ENCODE measurements around the gene GFAP. TPM values are rescaled to one million over a fixed set of nuclear protein-coding genes. Genes with fewer than 3 reads are reported as not detected.

GFAP gene
- total and polyA plus RNA-seq, 4 donors: 0.24 to 0.42 (median 0.33) TPM; not detected in 1

GRCh38 chr17:44859701-44860100 lies 55.6 kb downstream of the GFAP start:
- H3K4me1 ChIP-seq (ENCODE audit: control insufficient read depth in 4 of 4, insufficient read depth in 4 of 4, low read length in 3 of 4): peaks cover 0 to 8% (median 5%) of the 10 kb centered on the region in 4 donors
- H3K27me3 ChIP-seq (ENCODE audit: control insufficient read depth in 4 of 4, insufficient read depth in 4 of 4, low read length in 3 of 4): no peaks in the 10 kb centered on the region
- H3K36me3 ChIP-seq (ENCODE audit: control insufficient read depth in 4 of 4, insufficient read depth in 3 of 4, low read depth in 1 of 4, low read length in 3 of 4): peaks cover 18 to 85% (median 57%) of the 10 kb centered on the region in 4 donors
- no peak for TF ChIP-seq HNF4G (IDR thresholded peaks at IDR 0.05)
- TF ChIP-seq RXRA (IDR thresholded peaks at IDR 0.05): no peak
- no peak for TF ChIP-seq ATF3 (IDR thresholded peaks at IDR 0.05)
- no peak for TF ChIP-seq TAF1 (conservative IDR thresholded peaks at IDR 0.05)
- TF ChIP-seq RAD21 (IDR thresholded peaks at IDR 0.05): no peak
- no peak for TF ChIP-seq FOXA1 (IDR thresholded peaks at IDR 0.05)
- no peak for TF ChIP-seq NR2F2 (IDR thresholded peaks at IDR 0.05)
- no peak for TF ChIP-seq YY1 (IDR thresholded peaks at IDR 0.05)
- no peak for TF ChIP-seq ZBTB33 (IDR thresholded peaks at IDR 0.05)
- 97% methylated on average over 5 of the region's 5 CpGs for WGBS
- DNase-seq (ENCODE audit: low spot score): no peak
- no peak overlapping the region for H3K9ac ChIP-seq (ENCODE audit: low read depth in 1 of 2, low read length in 2 of 2)
- no peak overlapping the region for H3K27ac ChIP-seq (ENCODE audit: low read depth in 1 of 2, low read length in 2 of 2)
- H3K4me3 ChIP-seq (ENCODE audit: low read depth in 1 of 3, low read length in 3 of 3): no peak overlapping the region
- no peaks in the 10 kb centered on the region for H3K9me3 ChIP-seq (ENCODE audit: control insufficient read depth in 4 of 4, low read length in 3 of 4)

GRCh38 chr17:44854192-44854591 lies 61.1 kb downstream of the GFAP start:
- TF ChIP-seq RXRA (IDR thresholded peaks at IDR 0.05) (no peak), RAD21 (IDR thresholded peaks at IDR 0.05) (no peak), ATF3 (IDR thresholded peaks at IDR 0.05) (no peak)
- 96% methylated on average over 5 of the region's 5 CpGs for WGBS
- no peak for DNase-seq (ENCODE audit: low spot score)
- Histone ChIP-seq H3K36me3 (ENCODE audit: control insufficient read depth in 4 of 4, insufficient read depth in 3 of 4, low read depth in 1 of 4, low read length in 3 of 4) (peaks cover 16 to 88% (median 65%) of the 10 kb centered on the region in 4 donors), H3K27me3 (ENCODE audit: control insufficient read depth in 4 of 4, insufficient read depth in 4 of 4, low read length in 3 of 4) (no peaks in the 10 kb centered on the region), H3K4me3 (ENCODE audit: low read depth in 1 of 3, low read length in 3 of 3) (no peak overlapping the region), H3K4me1 (ENCODE audit: control insufficient read depth in 4 of 4, insufficient read depth in 4 of 4, low read length in 3 of 4) (no peaks in the 10 kb centered on the region), H3K9ac (ENCODE audit: low read depth in 1 of 2, low read length in 2 of 2) (no peak overlapping the region), H3K9me3 (ENCODE audit: control insufficient read depth in 4 of 4, low read length in 3 of 4) (no peaks in the 10 kb centered on the region), H3K27ac (ENCODE audit: low read depth in 1 of 2, low read length in 2 of 2) (no peak overlapping the region)

Small RNAs within 50 kb of the gene (small RNA-seq; reads per million reads assigned to genes)
- gene CCDC103: not detected
- gene MIR6783: not detected
- not detected for gene RN7SL405P

Other genes with a start within 250 kb of the GFAP start
- gene CCDC43, start 225.7 kb downstream of the GFAP start, total RNA-seq: 1 to 10 TPM; 7.7 to 8.6 TPM
- gene CCDC43, start 225.7 kb downstream of the GFAP start, polyA plus RNA-seq: 1 to 10 TPM; 4.5 to 5.7 TPM
- 1 to 10 TPM; 1.3 to 4.5 TPM for gene DBF4B, start 206.8 kb downstream of the GFAP start, total RNA-seq
- gene DBF4B, start 206.8 kb downstream of the GFAP start, polyA plus RNA-seq: under 1 TPM; 0.44 to 0.84 TPM
- 1 to 10 TPM in 1 of 2 donors, under 1 TPM in 1; 0.08 to 1.1 TPM for gene ADAM11, start 156.5 kb downstream of the GFAP start, total RNA-seq
- gene ADAM11, start 156.5 kb downstream of the GFAP start, polyA plus RNA-seq: under 1 TPM in 1 of 2 donors, not detected in 1; 0.06 TPM
- gene GJC1, start 85.2 kb downstream of the GFAP start, total RNA-seq: 1 to 10 TPM; 1.2 to 1.4 TPM
- under 1 TPM; 0.17 to 0.37 TPM for gene GJC1, start 85.2 kb downstream of the GFAP start, polyA plus RNA-seq
- gene HIGD1B, start 67.6 kb downstream of the GFAP start, total RNA-seq: not detected
- under 1 TPM; 0.28 to 0.43 TPM for gene HIGD1B, start 67.6 kb downstream of the GFAP start, polyA plus RNA-seq
- 10 to 100 TPM; 45.8 to 84.3 TPM for gene EFTUD2, start 16.1 kb downstream of the GFAP start, total RNA-seq
- 10 to 100 TPM; 19.8 to 20.9 TPM for gene EFTUD2, start 16.1 kb downstream of the GFAP start, polyA plus RNA-seq
- 10 to 100 TPM in 1 of 2 donors, under 1 TPM in 1; under 0.01 to 11.9 TPM for gene KIF18B, start 32.3 kb upstream of the GFAP start, total RNA-seq
- under 1 TPM; 0.10 to 0.87 TPM for gene KIF18B, start 32.3 kb upstream of the GFAP start, polyA plus RNA-seq
- gene C1QL1, start 52.8 kb upstream of the GFAP start, total RNA-seq: under 1 TPM; 0.17 to 0.23 TPM
- gene C1QL1, start 52.8 kb upstream of the GFAP start, polyA plus RNA-seq: under 1 TPM in 1 of 2 donors, not detected in 1; 0.57 TPM
- 10 to 100 TPM; 15.6 to 22.9 TPM for gene DCAKD, start 136.1 kb upstream of the GFAP start, total RNA-seq
- gene DCAKD, start 136.1 kb upstream of the GFAP start, polyA plus RNA-seq: 10 to 100 TPM in 1 of 2 donors, 1 to 10 TPM in 1; 9.7 to 13.6 TPM
- 10 to 100 TPM; 27.0 to 55.1 TPM for gene NMT1, start 145.8 kb upstream of the GFAP start, total RNA-seq
- 10 to 100 TPM; 30.2 to 83.7 TPM for gene NMT1, start 145.8 kb upstream of the GFAP start, polyA plus RNA-seq
- gene PLCD3, start 217.0 kb upstream of the GFAP start, total RNA-seq: 1 to 10 TPM in 1 of 2 donors, under 1 TPM in 1; 0.28 to 2.3 TPM
- 1 to 10 TPM; 1.1 to 1.6 TPM for gene PLCD3, start 217.0 kb upstream of the GFAP start, polyA plus RNA-seq
- gene ACBD4, start 220.2 kb upstream of the GFAP start, total RNA-seq: 10 to 100 TPM in 1 of 2 donors, 1 to 10 TPM in 1; 4.4 to 51.4 TPM
- 10 to 100 TPM; 43.2 to 46.5 TPM for gene ACBD4, start 220.2 kb upstream of the GFAP start, polyA plus RNA-seq
- gene HEXIM1, start 233.0 kb upstream of the GFAP start, total RNA-seq: 10 to 100 TPM; 13.4 to 14.3 TPM
- gene HEXIM1, start 233.0 kb upstream of the GFAP start, polyA plus RNA-seq: 10 to 100 TPM in 1 of 2 donors, 1 to 10 TPM in 1; 7.4 to 11.3 TPM
- gene HEXIM2, start 246.4 kb upstream of the GFAP start, total RNA-seq: 1 to 10 TPM; 3.5 to 4.8 TPM
- 10 to 100 TPM in 1 of 2 donors, 1 to 10 TPM in 1; 6.1 to 10.7 TPM for gene HEXIM2, start 246.4 kb upstream of the GFAP start, polyA plus RNA-seq

Measured in liver (tissue), 10 donors.